NCI-H1092 (cell line): ENCODE measurements around the gene CDH10.

Experiments used
- DNase-seq: peaks from one replicate; lab custom pipeline; 2025; lab: John Stamatoyannopoulos, UW

CDH10 gene

GRCh38 chr5:24644761-24645160 lies at the start of gene CDH10:
CDH10 (minus strand) TSS chr5:24644978; CDS start chr5:24593490, 51,488 bp downstream.
- DNase-seq, result peak; percentile 30

GRCh38 chr5:24693609-24694008 lies 48.8 kb upstream of the CDH10 start:
- DNase-seq, result no peak

GRCh38 chr5:24691074-24691473 lies 46.3 kb upstream of the CDH10 start:
- no peak for DNase-seq

- DNase-seq, result no peak
These were observed 36.3 kb upstream of the CDH10 start for GRCh38 chr5:24681106-24681505.

GRCh38 chr5:24668050-24668449 lies 23.3 kb upstream of the CDH10 start:
- DNase-seq, result no peak

GRCh38 chr5:24649531-24649930 lies 4.8 kb upstream of the CDH10 start:
- DNase-seq, result no peak

- DNase-seq, result no peak
These were observed 2.1 kb upstream of the CDH10 start for GRCh38 chr5:24646915-24647314.

GRCh38 chr5:24645483-24645882 lies 705 bp upstream of the CDH10 start:
- no peak for DNase-seq

- no peak for DNase-seq
These were observed 898 bp downstream of the CDH10 start for GRCh38 chr5:24643880-24644279.

- DNase-seq, result no peak
These were observed 1.6 kb downstream of the CDH10 start for GRCh38 chr5:24643156-24643555.

GRCh38 chr5:24642022-24642421 lies 2.8 kb downstream of the CDH10 start:
- DNase-seq, result peak; percentile 15

GRCh38 chr5:24635209-24635608 lies 9.6 kb downstream of the CDH10 start:
- DNase-seq, result no peak

- peak; percentile 56 for DNase-seq
These were observed 11.0 kb downstream of the CDH10 start for GRCh38 chr5:24633715-24634325.

GRCh38 chr5:24632353-24632752 lies 12.4 kb downstream of the CDH10 start:
- DNase-seq, result no peak

- DNase-seq, result no peak
These were observed 13.9 kb downstream of the CDH10 start for GRCh38 chr5:24630918-24631317.

GRCh38 chr5:24629798-24630197 lies 15.0 kb downstream of the CDH10 start:
- no peak for DNase-seq

- no peak for DNase-seq
These were observed 19.9 kb downstream of the CDH10 start for GRCh38 chr5:24624872-24625271.

- DNase-seq, result no peak
These were observed 21.2 kb downstream of the CDH10 start for GRCh38 chr5:24623624-24624023.

GRCh38 chr5:24623031-24623430 lies 21.7 kb downstream of the CDH10 start:
- no peak for DNase-seq

GRCh38 chr5:24621792-24622191 lies 23.0 kb downstream of the CDH10 start:
- DNase-seq, result no peak

GRCh38 chr5:24616566-24616965 lies 28.2 kb downstream of the CDH10 start:
- DNase-seq, result no peak

GRCh38 chr5:24615159-24615558 lies 29.6 kb downstream of the CDH10 start:
- DNase-seq, result no peak

- no peak for DNase-seq
These were observed 35.1 kb downstream of the CDH10 start for GRCh38 chr5:24609706-24610105.

GRCh38 chr5:24606971-24607370 lies 37.8 kb downstream of the CDH10 start:
- DNase-seq, result no peak

- DNase-seq, result no peak
These were observed 42.6 kb downstream of the CDH10 start for GRCh38 chr5:24602188-24602587.
